HEK293 (cell line): ENCODE measurements around the gene CDK5.
A peak's percentile ranks its signal among the peaks of the same experiment; 100 is the strongest.

Experiments used
- ATF2 ChIP-seq: fragments of 450-650 bp; formaldehyde crosslinking; IDR thresholded peaks from 2 replicates; pipeline ENCODE4 v1.5.1; 2016; ENCODE audit warnings: missing biosample characterization, missing genetic modification characterization, low read depth
- ELK4 ChIP-seq: IDR thresholded peaks from 2 replicates; pipeline ENCODE4 v1.6.1; 2011; ENCODE audit warnings: mild to moderate bottlenecking, low read depth, low read length, borderline replicate concordance
- KLF16 ChIP-seq: fragments of 450-650 bp; formaldehyde crosslinking; IDR thresholded peaks from 2 replicates; pipeline ENCODE4 v1.5.1; 2017; ENCODE audit warnings: missing biosample characterization, missing genetic modification characterization
- MEIS1 ChIP-seq: sonication (generic); formaldehyde crosslinking; IDR thresholded peaks from 2 replicates; pipeline ENCODE4 v1.8.1; 2022; ENCODE audit warnings: missing genetic modification reagents, mild to moderate bottlenecking, borderline replicate concordance
- MZF1 ChIP-seq: fragments of 450-650 bp; formaldehyde crosslinking; IDR thresholded peaks from 2 replicates; pipeline ENCODE4 v1.5.1; 2017; ENCODE audit warnings: missing biosample characterization, missing genetic modification characterization, borderline replicate concordance
- PBX3 ChIP-seq: sonication (generic); formaldehyde crosslinking; IDR thresholded peaks from 2 replicates; pipeline ENCODE4 v1.8.1; 2022; ENCODE audit warnings: mild to moderate bottlenecking, moderate library complexity, missing genetic modification reagents
- SCRT2 ChIP-seq: fragments of 450-650 bp; formaldehyde crosslinking; IDR thresholded peaks from 2 replicates; pipeline ENCODE4 v1.5.1; 2016; ENCODE audit warnings: missing biosample characterization, missing genetic modification characterization
- SP3 ChIP-seq: fragments of 450-650 bp; formaldehyde crosslinking; IDR thresholded peaks from 2 replicates; pipeline ENCODE4 v1.5.1; 2016; ENCODE audit warnings: missing biosample characterization, missing genetic modification characterization
- ZBTB17 ChIP-seq: fragments of 450-650 bp; formaldehyde crosslinking; IDR thresholded peaks from 2 replicates; pipeline ENCODE4 v1.5.1; 2016; ENCODE audit warnings: missing biosample characterization, missing genetic modification characterization
- ZBTB26 ChIP-seq: fragments of 450-650 bp; formaldehyde crosslinking; optimal IDR thresholded peaks from 2 replicates; pipeline ENCODE3; 2016; ENCODE audit warnings: missing biosample characterization, mild to moderate bottlenecking, missing genetic modification characterization
- ZBTB48 ChIP-seq: fragments of 450-650 bp; formaldehyde crosslinking; IDR thresholded peaks from 2 replicates; pipeline ENCODE4 v1.5.1; 2016; ENCODE audit warnings: missing biosample characterization, missing genetic modification characterization
- ZEB2 ChIP-seq: fragments of 450-650 bp; formaldehyde crosslinking; IDR thresholded peaks from 2 replicates; pipeline ENCODE4 v1.5.1; 2016; ENCODE audit warnings: missing biosample characterization, missing genetic modification characterization
- ZFHX2 ChIP-seq: fragments of 450-650 bp; formaldehyde crosslinking; conservative IDR thresholded peaks from 2 replicates; pipeline ENCODE4 v1.5.1; 2016; ENCODE audit warnings: missing biosample characterization, missing genetic modification characterization
- ZFP69B ChIP-seq: fragments of 450-650 bp; formaldehyde crosslinking; IDR thresholded peaks from 2 replicates; pipeline ENCODE4 v1.5.1; 2016; ENCODE audit warnings: missing biosample characterization, missing genetic modification characterization
- ZNF133 ChIP-seq: fragments of 450-650 bp; formaldehyde crosslinking; IDR thresholded peaks from 2 replicates; pipeline ENCODE4 v1.5.1; 2016; ENCODE audit warnings: missing biosample characterization, missing genetic modification characterization
- ZNF184 ChIP-seq: fragments of 450-650 bp; IDR thresholded peaks from 2 replicates; pipeline ENCODE4 v1.5.1; 2018; ENCODE audit warnings: missing biosample characterization, mild to moderate bottlenecking, missing genetic modification characterization
- ZNF214 ChIP-seq: fragments of 450-650 bp; formaldehyde crosslinking; IDR thresholded peaks from 2 replicates; pipeline ENCODE4 v1.5.1; 2017; ENCODE audit warnings: missing biosample characterization, mild to moderate bottlenecking, missing genetic modification characterization, borderline replicate concordance
- ZNF223 ChIP-seq: fragments of 450-650 bp; formaldehyde crosslinking; IDR thresholded peaks from 2 replicates; pipeline ENCODE4 v1.5.1; 2016; ENCODE audit warnings: missing biosample characterization, missing genetic modification characterization
- ZNF280D ChIP-seq: fragments of 450-650 bp; formaldehyde crosslinking; IDR thresholded peaks from 2 replicates; pipeline ENCODE4 v1.5.1; 2016; ENCODE audit warnings: missing biosample characterization, missing genetic modification characterization
- ZNF398 ChIP-seq: fragments of 450-650 bp; formaldehyde crosslinking; IDR thresholded peaks from 2 replicates; pipeline ENCODE4 v1.5.1; 2017; ENCODE audit warnings: missing biosample characterization, missing genetic modification characterization
- ZNF404 ChIP-seq: fragments of 450-650 bp; formaldehyde crosslinking; IDR thresholded peaks from 2 replicates; pipeline ENCODE4 v1.5.1; 2017; ENCODE audit warnings: missing biosample characterization, missing genetic modification characterization
- ZNF449 ChIP-seq: fragments of 450-650 bp; formaldehyde crosslinking; IDR thresholded peaks from 2 replicates; pipeline ENCODE4 v1.5.1; 2017; ENCODE audit warnings: missing biosample characterization, mild to moderate bottlenecking, missing genetic modification characterization, moderate library complexity
- ZNF548 ChIP-seq: fragments of 450-650 bp; formaldehyde crosslinking; IDR thresholded peaks from 2 replicates; pipeline ENCODE4 v1.5.1; 2016; ENCODE audit warnings: missing biosample characterization, missing genetic modification characterization
- ZNF585B ChIP-seq: fragments of 450-650 bp; formaldehyde crosslinking; IDR thresholded peaks from 2 replicates; pipeline ENCODE4 v1.5.1; 2016; ENCODE audit warnings: missing biosample characterization, missing genetic modification characterization
- ZNF624 ChIP-seq: fragments of 450-650 bp; formaldehyde crosslinking; IDR thresholded peaks from 2 replicates; pipeline ENCODE4 v1.5.1; 2017; ENCODE audit warnings: missing biosample characterization, missing genetic modification characterization
- ZNF768 ChIP-seq: fragments of 450-650 bp; formaldehyde crosslinking; IDR thresholded peaks from 2 replicates; pipeline ENCODE4 v1.5.1; 2018; ENCODE audit warnings: missing biosample characterization, mild to moderate bottlenecking, missing genetic modification characterization
- ZNF777 ChIP-seq: fragments of 450-650 bp; formaldehyde crosslinking; IDR thresholded peaks from 2 replicates; pipeline ENCODE4 v1.5.1; 2017; ENCODE audit warnings: missing biosample characterization, missing genetic modification characterization, borderline replicate concordance

Gene CDK5

GRCh38 chr7:151087245-151088018 is 29.7 kb upstream of the CDK5 start (continued):
- TF ChIP-seq ZNF777 (tag by site-specific recombination) (no peak), SP3 (peak; percentile 63; the same call in 1 of the 2 replicates), ZBTB26 (tag by site-specific recombination) (peak; percentile 80), SCRT2 (tag by site-specific recombination) (no peak), ZNF624 (tag by site-specific recombination) (no peak), ZNF404 (tag by site-specific recombination) (no peak), ZNF223 (tag by site-specific recombination) (no peak), ZBTB48 (tag by site-specific recombination) (peak; percentile 83), ZNF184 (no peak), ZNF585B (tag by site-specific recombination) (no peak), ZNF280D (tag by site-specific recombination) (no peak), KLF16 (tag by site-specific recombination) (peak; percentile 42), ZNF214 (tag by site-specific recombination) (no peak), ATF2 (tag by site-specific recombination) (no peak), MZF1 (tag by site-specific recombination) (0 out of 2 replicates have a peak, but pooled peaks have one; percentile 25), ZNF398 (tag by site-specific recombination) (no peak), ZNF548 (tag by site-specific recombination) (no peak), ZNF133 (tag by site-specific recombination) (no peak), PBX3 (CRISPR knock-in tag) (peak; percentile 55; the same call in 1 of the 2 replicates), ZEB2 (tag by site-specific recombination) (peak; percentile 9), ZFHX2 (tag by site-specific recombination) (peak; percentile 59; the same call in 1 of the 2 replicates), ZBTB17 (tag by site-specific recombination) (peak; percentile 85), ZFP69B (tag by site-specific recombination) (no peak), MEIS1 (no peak), ELK4 (no peak), ZNF768 (no peak), ZNF449 (tag by site-specific recombination) (no peak; the same call in 1 of the 2 replicates)
